ENCODE measurements around the gene ARID5A.
"Not testable (repeated sequence)": the region's sequence is repeated elsewhere in the genome, so short reads cannot be mapped to it uniquely, and the experiment has no call there.

The ARID5A gene

DNA sequence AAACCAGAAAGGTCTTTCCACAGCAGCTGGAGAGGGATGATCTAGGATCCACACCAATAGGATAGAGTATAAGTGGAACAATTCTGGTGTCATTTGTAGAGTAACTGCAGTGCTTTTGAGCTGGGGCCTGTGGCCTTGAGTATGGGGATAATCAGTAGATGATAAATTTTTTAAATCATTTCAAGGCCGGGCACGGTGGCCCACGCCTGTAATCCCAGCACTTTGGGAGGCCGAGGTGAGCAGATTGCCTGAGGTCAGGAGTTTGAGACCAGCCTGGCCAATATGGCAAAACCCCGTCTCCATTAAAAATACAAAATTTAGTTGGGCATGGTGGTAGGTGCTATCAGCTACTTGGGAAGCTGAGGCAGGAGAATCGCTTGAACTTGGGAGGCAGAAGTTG is 20.9 kb downstream of the ARID5A start:
- not testable (repeated sequence) for DNase-seq

DNA sequence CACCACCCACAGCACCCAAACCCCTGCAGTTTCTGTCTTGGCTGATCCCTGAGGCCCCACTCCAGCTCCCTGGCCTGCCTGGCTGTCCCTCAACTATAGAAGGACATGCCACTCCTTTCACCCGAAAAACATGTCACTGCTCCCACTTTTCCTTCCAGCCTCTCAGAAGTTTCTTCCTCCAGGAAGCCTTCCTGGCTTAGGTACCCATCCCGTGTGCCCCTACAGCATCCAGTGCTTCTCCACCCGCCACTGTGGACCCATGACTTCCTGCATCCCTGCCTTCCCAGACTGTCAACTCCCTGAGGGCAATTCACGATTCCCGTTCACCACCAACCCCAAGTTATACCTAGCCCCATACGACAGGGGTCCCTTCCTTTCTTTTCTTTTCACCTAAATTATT is 21.5 kb downstream of the ARID5A start:
- DNase-seq = no peak

DNA sequence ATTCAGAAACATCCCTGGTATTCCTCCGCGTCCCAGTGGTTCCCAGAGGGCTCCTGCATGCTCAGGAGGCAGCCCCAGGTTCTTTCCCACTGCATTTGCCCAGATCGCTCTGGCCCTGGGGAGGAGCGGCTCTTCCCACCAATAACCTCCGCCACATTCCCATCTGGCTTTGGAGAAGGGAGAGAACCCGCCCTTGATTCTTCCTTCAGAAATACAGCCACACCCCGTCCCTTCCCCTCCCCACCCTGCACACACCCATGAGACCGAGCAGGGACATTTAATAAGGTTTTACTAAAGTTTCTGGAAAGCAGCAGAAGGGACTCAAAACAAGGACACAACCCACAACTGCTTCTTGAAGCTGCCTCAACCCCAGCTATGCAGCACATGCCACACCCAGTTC is 21.9 kb downstream of the ARID5A start:
- DNase-seq = no peak

DNA sequence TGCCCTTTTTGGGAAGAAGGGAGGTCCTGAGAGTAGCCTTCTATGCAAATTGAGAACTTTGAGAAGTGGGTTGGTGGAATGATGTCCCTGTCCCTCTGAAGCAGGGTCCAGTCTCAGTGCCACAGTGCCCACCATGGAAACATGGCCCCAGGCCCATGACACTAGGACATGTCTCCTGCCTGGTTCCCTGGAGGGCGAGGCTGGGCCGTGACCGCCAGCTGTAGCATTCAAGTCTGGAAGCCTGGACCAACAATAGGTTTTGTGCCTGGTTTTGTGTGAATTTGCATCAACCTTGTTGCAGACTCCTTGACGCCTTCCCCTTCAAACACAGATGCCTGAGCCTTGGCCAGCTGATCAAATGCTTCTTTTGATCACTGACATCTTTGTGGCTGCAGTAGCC is 27.5 kb downstream of the ARID5A start:
- no peak for DNase-seq

DNA sequence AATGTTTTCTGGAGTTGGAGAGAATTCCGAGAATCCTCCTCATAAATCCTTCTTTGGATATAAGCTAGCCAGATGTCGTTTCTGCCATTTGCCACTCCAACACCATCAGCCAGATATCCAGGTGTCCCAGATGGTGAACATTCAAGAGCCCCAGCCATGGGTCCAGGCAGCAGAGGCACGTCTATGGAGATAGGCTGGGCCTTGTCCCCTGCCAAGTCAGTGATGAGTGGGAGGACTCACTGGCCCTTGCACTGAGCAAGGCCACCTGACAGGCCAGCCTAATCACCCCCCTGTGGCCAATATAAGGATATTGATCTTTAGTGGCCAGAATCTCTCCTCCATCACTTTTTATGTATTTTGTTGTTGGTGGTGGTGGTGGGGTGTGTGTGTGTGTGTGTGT is 28.0 kb downstream of the ARID5A start:
- DNase-seq = no peak

DNA sequence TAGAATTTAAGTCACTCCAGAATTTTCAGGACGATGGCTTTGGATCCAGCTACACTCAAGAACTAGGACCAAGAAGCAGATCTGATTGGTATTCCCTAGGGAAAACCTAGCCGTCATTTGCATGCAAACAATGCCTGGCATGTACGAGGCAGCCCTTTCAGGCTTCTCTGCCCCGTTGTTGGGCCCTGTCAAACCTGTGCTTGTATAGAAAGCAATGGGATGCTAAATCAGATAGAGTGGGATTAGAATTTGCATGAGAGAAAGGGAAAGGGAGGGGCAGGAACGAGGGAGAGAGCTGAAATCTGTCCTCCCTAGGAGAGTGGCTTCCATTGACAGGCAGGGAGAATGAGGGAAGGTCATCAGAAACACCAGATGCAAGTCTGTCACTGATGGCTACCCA is 28.6 kb downstream of the ARID5A start:
- no peak for DNase-seq

DNA sequence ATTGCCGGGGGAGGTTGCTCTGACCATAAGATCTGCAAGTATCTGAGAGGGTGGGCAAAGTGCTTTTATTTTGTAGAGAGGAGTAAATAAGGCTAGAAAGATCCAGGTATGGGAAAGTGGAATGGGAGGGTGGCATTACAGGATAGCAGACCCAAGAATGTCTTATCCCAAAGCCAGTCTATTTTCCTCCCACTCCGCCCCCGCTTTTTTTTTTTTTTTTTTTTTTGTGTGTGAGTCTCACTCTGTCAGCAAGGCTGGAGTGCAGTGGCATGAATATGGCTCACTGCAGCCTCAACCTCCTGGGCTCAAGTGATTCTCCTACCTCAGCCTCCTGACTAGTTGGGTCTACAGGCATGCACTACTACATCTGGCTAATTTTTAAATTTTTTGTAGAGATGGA is 31.5 kb downstream of the ARID5A start:
- DNase-seq = no peak

DNA sequence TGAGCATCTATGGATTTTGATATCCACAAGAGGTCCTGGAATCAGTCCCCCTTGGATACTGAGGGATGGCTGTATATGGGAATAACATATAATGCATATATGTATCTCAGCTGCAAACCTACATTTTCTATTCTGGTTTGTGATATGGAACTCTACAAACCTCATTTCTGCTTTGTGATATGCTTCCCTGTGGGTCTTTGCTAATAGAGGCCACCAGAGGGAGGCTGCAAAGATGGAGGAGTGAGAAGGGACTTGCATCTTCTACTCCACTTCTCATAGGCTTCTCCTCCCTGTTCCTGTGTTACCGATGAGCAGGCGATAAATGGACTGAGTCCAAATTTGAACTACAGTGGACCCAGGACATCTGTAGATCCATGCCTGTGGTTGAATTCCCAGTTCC is 37.8 kb downstream of the ARID5A start:
- DNase-seq = no peak

DNA sequence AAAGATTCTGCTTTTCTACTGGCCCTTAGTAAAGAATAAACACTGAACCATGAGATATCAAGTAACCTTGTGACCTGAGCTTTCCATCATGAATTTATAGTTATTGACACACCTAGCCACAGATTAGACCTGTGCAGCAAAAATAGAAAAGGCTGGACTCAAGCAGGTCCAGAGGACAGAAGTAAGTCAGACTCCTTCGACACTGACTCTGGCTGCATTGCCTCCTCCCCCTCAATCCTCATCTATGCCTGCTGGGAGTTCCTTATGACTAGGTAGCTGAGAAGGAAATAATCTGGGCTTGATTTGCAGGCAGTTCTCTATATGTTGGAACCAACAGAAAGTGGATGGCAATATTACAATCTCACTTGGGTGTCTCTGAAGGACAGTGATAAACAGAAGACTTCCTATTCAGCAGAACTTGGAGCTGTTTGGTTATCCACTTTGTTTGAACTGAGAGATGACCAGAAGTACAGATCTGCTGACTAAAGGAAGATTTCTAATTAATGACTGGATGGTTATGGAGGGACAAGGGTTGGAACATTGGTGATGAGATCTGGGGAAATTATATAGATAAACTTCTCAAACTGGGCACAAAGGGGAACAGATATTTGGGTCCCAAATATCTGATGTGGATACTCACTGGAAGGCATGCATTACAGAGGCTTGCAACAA is 39.4 kb downstream of the ARID5A start:
- DNase-seq = no peak

DNA sequence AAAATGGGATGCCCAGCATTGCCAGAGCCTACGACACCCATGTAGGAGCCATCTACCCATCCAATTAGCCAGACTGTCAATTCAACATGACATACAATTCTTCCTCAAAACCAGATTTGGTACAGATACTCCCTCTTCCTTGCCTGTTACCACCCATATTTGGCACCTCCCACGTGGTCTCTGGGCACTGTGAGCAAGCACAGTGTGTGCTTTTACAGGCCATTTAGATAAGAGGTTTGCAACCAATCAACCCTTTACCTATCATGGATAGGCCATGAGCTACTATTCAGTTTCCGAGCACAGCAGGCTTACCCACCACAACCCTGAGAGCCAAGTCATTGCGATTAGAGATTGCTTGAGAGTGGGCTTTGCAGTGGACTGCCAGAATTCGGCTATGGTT is 40.9 kb downstream of the ARID5A start:
- no peak for DNase-seq

DNA sequence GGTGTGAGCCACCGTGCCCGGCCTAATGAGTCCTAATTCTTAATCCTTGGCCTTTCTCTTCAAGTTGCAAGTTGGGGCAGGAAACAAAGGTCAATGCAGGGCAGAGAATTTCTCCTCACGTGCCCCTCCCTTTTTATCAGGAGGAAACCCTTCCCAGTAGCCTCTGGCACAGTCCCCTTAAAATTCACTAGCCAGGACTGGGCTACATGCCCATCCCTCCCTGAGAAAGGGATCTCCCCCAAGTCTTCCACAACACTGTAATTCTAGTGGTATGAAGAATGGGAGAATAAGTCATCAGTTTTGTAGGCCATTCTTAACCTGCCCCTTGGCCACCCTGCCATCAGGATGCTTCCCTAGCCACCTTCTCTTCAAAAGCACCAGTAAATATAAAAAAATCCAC is 42.2 kb downstream of the ARID5A start:
- no peak for DNase-seq

DNA sequence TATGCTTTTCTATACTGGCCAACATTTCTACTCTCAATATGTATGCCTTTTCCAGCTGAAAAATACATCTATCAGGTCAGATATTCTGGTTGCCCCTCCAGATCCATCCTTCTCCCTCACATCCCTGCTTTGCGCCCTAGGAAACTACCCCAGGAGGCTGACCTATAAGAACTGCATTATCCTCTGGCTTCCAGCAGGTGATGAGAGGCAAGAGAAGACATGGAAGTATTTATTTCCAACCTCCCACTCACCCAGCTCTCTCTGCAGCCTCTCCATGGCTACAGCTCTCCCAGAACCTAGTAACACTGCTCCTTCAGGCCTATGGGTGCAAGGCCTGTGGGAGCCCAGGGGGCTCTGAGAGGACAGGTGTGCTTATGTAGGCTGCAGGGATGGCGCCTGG is 42.9 kb downstream of the ARID5A start:
- no peak for DNase-seq

DNA sequence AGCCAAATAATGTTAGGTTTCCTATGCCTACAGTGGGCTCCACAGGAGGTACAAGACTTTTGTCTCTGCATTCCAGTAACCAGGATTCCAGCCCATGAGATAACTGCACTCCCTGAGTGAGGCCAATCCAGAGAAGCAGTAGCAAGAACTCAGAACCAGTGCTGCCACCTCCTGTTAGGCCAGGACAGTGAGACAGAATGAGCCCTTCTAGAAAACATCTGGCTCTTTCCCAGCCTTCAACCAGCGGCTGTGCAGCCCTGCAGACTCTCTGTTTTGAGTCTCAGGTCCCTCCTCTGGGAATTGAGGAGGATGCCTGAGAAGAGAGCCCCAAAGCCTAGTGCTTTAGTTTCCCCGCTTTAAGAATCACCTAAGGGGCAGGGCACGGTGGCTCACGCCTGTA is 44.2 kb downstream of the ARID5A start:
- DNase-seq = no peak

DNA sequence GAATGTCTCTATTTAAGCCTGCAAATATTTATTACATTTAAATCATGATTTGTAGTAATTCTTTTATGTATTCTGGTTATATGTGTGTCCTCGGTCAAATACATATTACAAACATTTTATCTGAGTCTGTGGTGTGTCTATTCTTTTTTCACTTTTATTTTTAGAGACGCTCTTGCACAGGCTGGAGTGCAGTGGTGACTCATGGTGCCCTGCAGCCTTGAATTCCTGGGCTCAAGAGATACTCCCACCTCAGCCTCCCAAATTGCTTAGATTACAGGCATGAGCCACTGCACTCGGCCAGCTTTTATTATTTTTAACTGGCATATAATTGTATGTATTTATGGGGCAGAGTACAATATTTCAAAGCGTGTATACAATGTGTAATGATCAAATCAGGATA is 47.5 kb downstream of the ARID5A start:
- no peak for DNase-seq

DNA sequence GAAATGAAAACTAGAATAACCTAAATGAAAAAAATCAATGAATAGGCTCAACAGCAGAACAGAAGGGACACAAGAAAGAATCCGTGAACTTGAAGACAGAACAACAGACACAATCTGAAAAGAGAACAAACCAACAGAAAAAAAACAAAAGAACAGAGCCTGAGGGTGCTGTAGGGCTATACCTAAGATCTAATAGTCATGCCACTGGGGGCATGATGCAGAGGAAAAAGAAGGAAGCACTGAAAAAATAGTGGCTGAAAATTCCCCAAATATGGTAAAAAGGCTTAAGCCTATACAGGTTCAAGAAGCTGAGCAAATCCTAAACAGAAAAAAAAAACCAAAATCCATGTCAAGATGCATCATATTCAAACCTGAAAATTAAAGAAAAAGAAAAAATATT is 51.3 kb downstream of the ARID5A start:
- DNase-seq = no peak

DNA sequence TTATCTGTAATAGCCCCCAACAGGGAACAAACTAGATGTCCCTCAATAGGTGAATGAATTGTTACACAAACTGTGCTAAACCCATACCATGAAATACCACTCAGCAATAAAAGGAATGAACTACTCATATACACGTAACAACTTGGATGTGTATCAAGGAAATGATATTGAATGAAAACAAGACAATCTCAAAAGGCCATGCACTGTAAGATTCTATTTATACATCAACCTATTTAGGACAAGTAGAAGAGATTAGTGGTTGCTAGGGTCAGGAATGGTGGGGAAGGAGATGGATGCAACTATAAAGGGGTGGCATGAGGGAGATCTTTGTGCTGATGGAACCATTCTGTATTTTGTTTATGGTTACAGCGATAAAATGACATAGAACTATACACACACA is 54.5 kb downstream of the ARID5A start:
- DNase-seq = no peak

DNA sequence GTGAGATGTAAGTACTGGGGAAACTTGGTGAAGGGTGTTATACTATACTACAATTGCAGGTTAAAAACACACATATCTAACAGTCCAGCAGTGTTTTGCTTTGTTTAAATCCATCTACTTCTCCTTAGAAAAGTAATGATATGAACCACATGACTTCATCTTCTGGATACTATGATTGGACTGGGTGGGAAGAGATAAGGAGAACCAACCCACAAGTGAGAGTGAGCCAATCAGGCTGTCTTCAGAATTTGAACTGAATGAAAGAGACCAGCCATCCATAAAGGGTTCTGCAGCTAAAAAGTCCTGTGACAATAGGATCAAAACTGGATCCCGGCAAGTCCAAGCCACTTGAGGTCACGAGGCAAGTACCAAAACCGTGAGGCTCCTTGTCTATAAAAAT is 54.9 kb downstream of the ARID5A start:
- DNase-seq = no peak

DNA sequence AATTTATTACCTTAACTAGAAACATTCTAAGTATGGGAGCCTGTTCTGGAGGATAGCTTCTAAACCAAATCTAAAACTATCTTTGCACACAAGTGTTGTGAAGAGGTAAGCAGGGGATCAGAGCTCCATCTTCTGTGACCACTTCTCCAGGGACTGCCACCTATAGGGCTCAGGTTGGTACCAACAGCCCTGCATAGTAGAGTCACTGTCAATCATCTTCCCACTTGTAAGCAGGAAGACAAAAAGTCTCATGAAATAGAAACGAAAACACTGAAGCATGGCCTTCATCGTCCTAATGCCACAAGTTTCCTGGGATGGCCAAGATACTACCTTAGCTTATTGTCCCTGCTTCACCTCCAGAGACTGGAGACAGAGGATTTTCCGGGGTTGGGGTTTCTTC is 57.7 kb downstream of the ARID5A start:
- no peak for DNase-seq

DNA sequence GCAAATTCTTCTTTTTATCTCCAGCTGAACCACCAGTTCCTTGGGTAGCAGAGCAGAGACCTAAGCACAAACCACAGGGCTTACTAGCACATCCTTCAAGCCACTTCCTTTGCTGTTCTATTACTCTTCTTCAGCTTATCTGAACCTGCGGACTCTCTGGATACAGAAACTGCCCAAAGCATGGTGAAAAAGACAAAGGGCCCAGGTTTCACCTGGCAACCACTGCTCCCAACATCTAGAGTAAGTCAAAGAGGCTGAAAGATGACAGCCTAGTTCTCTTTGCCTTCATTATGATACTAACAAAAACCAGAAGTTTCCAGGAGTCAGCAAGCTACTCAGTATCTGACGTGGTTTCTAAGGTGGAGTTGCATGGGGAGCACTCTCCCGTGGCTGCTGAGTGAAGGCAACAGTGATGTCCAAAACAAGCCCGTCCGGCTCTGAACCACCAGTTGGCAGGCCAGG is 58.2 kb downstream of the ARID5A start:
- no peak for DNase-seq

DNA sequence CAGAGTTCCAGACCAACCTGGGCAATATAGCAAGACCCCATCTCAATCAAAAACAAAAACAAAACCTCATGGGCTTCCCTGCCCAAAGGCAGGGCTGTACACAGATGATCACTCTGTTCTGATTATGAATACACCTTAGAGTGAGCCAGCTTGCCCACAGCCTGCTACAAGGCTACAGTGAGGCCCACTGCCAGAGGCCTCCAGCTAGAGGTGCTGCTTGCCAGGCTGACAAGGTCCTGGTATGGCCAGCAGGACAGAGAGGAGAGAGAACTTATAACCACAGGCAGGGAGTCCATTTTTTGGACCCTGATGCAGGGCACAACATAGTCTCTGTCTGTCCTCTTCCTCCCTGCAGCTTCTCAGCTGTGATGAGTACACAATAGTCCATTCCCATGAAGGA is 60.0 kb downstream of the ARID5A start:
- no peak for DNase-seq

DNA sequence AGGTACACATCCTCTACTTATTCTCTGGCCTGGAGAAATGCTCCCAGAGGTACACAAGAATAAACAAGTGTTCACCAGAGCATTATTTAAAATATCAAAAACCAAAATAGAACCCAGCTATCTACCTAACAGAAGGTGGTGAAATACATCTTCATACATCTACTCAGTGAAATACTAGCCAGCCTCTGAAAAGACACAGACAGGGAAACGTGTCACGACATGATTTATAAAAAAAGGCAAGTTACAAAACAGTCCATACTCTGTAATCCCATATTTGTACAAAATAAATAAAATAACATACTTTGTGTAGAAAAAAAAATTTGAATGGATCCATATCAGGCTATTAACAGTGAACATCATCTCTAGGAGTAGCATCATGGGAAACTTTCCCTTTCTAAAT is 63.4 kb downstream of the ARID5A start:
- no peak for DNase-seq

DNA sequence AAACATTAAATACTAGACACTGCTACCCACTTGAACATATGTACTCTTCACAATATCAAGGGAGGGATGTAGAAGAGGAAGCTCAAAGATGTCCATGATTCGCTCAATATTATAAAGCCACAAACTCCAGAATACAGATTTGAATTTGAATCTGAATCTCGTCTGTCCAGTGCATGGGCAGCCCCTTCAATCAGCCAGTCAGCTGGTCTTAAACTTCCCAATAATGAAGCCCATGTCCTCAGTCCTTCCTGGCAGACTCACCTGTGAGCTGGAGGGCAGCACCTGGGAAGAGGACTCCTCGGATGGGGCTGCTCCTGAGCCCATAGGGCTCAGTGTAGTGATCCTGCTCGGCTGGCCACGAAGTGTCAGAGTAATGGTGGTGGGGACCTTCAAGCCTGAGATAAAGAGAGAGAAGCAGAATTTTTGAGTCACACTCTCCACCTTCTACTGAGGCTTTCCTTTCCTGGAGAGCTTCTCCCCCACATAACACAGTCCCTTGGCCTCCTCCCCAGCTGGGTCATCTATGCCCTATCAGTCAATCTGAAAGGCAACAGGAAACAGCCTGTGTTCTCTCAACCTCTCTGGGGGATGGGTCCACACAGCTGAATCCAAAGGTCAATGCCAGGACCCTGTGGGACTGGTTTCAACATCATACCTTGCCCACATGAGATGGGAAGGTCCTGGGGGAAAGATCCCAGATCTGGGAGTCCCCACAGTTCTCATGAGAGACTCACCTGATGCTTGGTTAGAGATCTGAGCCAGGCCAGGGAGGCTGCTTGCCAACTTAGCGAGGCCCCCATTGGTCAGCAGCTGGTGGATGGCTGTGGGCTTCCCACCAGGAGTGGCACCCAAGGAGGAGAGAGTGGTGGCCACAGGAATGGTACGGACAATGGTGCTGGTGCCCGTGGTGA is 65.1 kb downstream of the ARID5A start:
- no peak for DNase-seq

All from amniotic stem cell (primary cell).